ENCODE data around the gene FBXO47.

DNA sequence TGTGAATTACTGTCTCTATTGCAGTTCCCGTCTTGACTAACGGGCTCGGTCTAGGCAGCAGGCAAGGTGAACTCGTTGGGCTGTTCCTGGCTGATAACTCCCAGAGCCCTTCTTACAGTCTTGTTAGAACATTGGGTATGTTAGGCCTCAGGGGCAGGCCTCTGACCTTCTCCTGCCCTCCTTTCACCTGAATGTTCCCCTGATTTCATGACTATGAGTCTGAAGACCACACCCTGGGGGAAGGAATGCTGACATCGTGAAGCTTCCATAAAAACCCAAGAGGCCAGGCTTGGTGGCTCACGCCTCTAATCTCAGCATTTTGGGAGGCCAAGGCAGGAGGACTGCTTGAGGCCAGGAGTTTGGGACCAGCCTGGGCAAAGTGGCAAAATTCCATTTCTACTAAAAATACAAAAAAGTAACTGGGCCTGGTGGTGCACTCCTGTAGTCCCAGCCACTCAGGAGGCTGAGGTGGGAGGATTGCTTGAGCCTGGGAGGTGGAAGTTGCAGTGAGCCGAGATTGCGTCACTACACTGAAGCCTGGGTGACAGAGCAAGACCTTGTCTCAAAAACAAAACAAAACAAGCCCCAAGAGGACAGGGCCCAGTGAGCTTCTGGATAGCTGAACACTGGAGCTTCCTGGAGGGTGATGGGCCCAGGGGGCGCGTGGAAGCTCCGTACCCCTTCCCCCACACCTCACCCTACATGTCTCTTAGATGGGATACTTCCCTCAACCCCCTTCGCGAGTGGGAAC is 47.8 kb upstream of the FBXO47 start:
- TF ChIP-seq, protein P1, sequence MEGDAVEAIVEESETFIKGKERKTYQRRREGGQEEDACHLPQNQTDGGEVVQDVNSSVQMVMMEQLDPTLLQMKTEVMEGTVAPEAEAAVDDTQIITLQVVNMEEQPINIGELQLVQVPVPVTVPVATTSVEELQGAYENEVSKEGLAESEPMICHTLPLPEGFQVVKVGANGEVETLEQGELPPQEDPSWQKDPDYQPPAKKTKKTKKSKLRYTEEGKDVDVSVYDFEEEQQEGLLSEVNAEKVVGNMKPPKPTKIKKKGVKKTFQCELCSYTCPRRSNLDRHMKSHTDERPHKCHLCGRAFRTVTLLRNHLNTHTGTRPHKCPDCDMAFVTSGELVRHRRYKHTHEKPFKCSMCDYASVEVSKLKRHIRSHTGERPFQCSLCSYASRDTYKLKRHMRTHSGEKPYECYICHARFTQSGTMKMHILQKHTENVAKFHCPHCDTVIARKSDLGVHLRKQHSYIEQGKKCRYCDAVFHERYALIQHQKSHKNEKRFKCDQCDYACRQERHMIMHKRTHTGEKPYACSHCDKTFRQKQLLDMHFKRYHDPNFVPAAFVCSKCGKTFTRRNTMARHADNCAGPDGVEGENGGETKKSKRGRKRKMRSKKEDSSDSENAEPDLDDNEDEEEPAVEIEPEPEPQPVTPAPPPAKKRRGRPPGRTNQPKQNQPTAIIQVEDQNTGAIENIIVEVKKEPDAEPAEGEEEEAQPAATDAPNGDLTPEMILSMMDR (tag by site-specific recombination; IDR thresholded peaks at IDR 0.05): no peak
- TF ChIP-seq HOXA7 (CRISPR knock-in tag; IDR thresholded peaks at IDR 0.05; ENCODE audit: borderline replicate concordance) (no peak), REPIN1 (tag by site-specific recombination; IDR thresholded peaks at IDR 0.05; ENCODE audit: low read depth) (no peak), ZNF747 (tag by site-specific recombination; IDR thresholded peaks at IDR 0.05) (no peak)
- TF ChIP-seq, protein P2, sequence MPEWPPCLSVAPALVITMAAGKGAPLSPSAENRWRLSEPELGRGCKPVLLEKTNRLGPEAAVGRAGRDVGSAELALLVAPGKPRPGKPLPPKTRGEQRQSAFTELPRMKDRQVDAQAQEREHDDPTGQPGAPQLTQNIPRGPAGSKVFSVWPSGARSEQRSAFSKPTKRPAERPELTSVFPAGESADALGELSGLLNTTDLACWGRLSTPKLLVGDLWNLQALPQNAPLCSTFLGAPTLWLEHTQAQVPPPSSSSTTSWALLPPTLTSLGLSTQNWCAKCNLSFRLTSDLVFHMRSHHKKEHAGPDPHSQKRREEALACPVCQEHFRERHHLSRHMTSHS (tag by site-specific recombination; IDR thresholded peaks at IDR 0.05): no peak
- TF ChIP-seq, protein P3, sequence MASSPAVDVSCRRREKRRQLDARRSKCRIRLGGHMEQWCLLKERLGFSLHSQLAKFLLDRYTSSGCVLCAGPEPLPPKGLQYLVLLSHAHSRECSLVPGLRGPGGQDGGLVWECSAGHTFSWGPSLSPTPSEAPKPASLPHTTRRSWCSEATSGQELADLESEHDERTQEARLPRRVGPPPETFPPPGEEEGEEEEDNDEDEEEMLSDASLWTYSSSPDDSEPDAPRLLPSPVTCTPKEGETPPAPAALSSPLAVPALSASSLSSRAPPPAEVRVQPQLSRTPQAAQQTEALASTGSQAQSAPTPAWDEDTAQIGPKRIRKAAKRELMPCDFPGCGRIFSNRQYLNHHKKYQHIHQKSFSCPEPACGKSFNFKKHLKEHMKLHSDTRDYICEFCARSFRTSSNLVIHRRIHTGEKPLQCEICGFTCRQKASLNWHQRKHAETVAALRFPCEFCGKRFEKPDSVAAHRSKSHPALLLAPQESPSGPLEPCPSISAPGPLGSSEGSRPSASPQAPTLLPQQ (tag by site-specific recombination; IDR thresholded peaks at IDR 0.05): no peak
- TF ChIP-seq, protein P4, sequence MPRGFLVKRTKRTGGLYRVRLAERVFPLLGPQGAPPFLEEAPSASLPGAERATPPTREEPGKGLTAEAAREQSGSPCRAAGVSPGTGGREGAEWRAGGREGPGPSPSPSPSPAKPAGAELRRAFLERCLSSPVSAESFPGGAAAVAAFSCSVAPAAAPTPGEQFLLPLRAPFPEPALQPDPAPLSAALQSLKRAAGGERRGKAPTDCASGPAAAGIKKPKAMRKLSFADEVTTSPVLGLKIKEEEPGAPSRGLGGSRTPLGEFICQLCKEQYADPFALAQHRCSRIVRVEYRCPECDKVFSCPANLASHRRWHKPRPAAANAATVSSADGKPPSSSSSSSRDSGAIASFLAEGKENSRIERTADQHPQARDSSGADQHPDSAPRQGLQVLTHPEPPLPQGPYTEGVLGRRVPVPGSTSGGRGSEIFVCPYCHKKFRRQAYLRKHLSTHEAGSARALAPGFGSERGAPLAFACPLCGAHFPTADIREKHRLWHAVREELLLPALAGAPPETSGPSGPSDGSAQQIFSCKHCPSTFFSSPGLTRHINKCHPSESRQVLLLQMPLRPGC (tag by site-specific recombination; IDR thresholded peaks at IDR 0.05): no peak

Measured in HEK293 (cell line).